Measurements from ENCODE around the gene CDH23. TPM values are rescaled to one million over a fixed set of nuclear protein-coding genes. Genes with fewer than 3 reads are reported as not detected.
A peak's percentile ranks its signal among the peaks of the same experiment; 100 is the strongest.

The CDH23 gene
- total and polyA plus RNA-seq, 10 donors, result 2.0 to 19.9 (median 11.0) TPM

DNA sequence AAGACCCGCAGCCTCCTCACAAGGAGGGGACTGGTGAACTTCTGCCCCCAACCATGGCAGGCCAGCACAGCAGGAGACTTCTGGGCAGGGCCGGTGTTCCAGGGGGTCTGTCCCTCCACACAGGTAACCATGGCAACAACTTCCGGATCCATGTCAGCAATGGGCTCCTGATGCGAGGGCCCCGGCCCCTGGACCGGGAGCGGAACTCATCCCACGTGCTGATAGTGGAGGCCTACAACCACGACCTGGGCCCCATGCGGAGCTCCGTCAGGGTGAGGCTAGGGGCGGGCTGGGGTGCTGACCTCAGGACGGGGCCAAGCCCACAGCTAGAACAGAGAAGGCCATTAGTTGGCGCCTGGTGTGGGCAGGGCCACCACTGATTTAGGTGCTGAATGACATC lies 328.5 kb downstream of the CDH23 start:
- no peaks in the 10 kb centered on the region for H3K27me3 ChIP-seq (replicated peaks in 1 of 7)
- no peaks in the 10 kb centered on the region for H3K9me3 ChIP-seq
- peak overlapping the region in 5 of 8 donors; percentile 27 to 98 (median 95) for H3K27ac ChIP-seq
- DNase-seq, result peak; percentile 79
- TF ChIP-seq CTCF (IDR thresholded peaks at IDR 0.05 in 8 of 11, conservative IDR thresholded peaks at IDR 0.05 in 3 of 11) (no peak), POLR2AphosphoS5 (IDR thresholded peaks at IDR 0.05) (no peak), POLR2A (IDR thresholded peaks at IDR 0.05) (no peak)
- peaks cover 43 to 69% (median 56%) of the 10 kb centered on the region in 6 donors for H3K4me1 ChIP-seq
- H3K4me3 ChIP-seq, result no peak overlapping the region
- 93 to 95% (median 94%) methylated on average over 5 to 14 of the region's 14 CpGs; no CpG with 5 or more reads in 1 of the 5 donors for WGBS, 5 donors
- intact Hi-C loops (cut with DNase I; ENCODE audit: low total_unique reads), result no loop called here
- H3K36me3 ChIP-seq, result no peaks in the 10 kb centered on the region

- DNase-seq, result no peak
- Histone ChIP-seq H3K4me1 (peaks cover 43 to 77% (median 64%) of the 10 kb centered on the region in 6 donors), H3K4me3 (peak overlapping the region in 1 of 8 donors; percentile 57), H3K27ac (peak overlapping the region; percentile 75 to 98 (median 94)), H3K36me3 (no peaks in the 10 kb centered on the region), H3K9me3 (no peaks in the 10 kb centered on the region), H3K27me3 (replicated peaks in 1 of 7) (no peaks in the 10 kb centered on the region)
- TF ChIP-seq POLR2A (IDR thresholded peaks at IDR 0.05) (no peak), CTCF (IDR thresholded peaks at IDR 0.05 in 8 of 11, conservative IDR thresholded peaks at IDR 0.05 in 3 of 11) (peak in 10 of 11 experiments; percentile 16 to 66 (median 46))
- intact Hi-C loops (cut with DNase I; ENCODE audit: low total_unique reads), result loop anchor here (2.0 kb wide), 1 partner anchor 47 kb away; the partner anchor contains the start of gene VSIR
- WGBS, 5 donors, result 19 to 39% (median 29%) methylated on average over 8 to 9 of the region's 9 CpGs
Measured at GRCh38 chr10:71725998-71726579, 329.4 kb downstream of the CDH23 start.

- DNase-seq, result peak; percentile 82
- intact Hi-C loops (cut with DNase I; ENCODE audit: low total_unique reads), result loop anchor here (2.0 kb wide), 1 partner anchor 46 kb away; the partner anchor contains the start of gene VSIR
Measured at GRCh38 chr10:71726580-71727104, 329.9 kb downstream of the CDH23 start.

More at GRCh38 chr10:71726580-71727104, 329.9 kb downstream of the CDH23 start:
- H3K36me3 ChIP-seq, result no peaks in the 10 kb centered on the region
- no peaks in the 10 kb centered on the region for H3K27me3 ChIP-seq (replicated peaks in 1 of 7)
- peak overlapping the region; percentile 75 to 98 (median 94) for H3K27ac ChIP-seq
- TF ChIP-seq POLR2AphosphoS5 (IDR thresholded peaks at IDR 0.05) (no peak), CTCF (IDR thresholded peaks at IDR 0.05 in 8 of 11, conservative IDR thresholded peaks at IDR 0.05 in 3 of 11) (peak in 1 of 11 experiments; percentile 12)
- peak overlapping the region in 1 of 8 donors; percentile 57 for H3K4me3 ChIP-seq
- H3K9me3 ChIP-seq, result no peaks in the 10 kb centered on the region
- peaks cover 43 to 82% (median 68%) of the 10 kb centered on the region in 6 donors for H3K4me1 ChIP-seq
- 47 to 67% (median 55%) methylated on average over 11 of the region's 11 CpGs for WGBS, 5 donors
